GM19468 (cell line): Measurements from ENCODE around the gene TLX1.
"Not testable (repeated sequence)": the region's sequence is repeated elsewhere in the genome, so short reads cannot be mapped to it uniquely, and the experiment has no call there.

ENCODE experiments used
- ATAC-seq: cut with Tn5 transposase; IDR thresholded peaks from one replicate; pipeline ENCODE4 v1.9.1; 2021; ENCODE audit warnings: mild to moderate bottlenecking, moderate library complexity, moderate number of reproducible peaks; ENCODE audit not compliant: unreplicated experiment; ENCODE audit errors: extremely low read depth

Gene TLX1

DNA sequence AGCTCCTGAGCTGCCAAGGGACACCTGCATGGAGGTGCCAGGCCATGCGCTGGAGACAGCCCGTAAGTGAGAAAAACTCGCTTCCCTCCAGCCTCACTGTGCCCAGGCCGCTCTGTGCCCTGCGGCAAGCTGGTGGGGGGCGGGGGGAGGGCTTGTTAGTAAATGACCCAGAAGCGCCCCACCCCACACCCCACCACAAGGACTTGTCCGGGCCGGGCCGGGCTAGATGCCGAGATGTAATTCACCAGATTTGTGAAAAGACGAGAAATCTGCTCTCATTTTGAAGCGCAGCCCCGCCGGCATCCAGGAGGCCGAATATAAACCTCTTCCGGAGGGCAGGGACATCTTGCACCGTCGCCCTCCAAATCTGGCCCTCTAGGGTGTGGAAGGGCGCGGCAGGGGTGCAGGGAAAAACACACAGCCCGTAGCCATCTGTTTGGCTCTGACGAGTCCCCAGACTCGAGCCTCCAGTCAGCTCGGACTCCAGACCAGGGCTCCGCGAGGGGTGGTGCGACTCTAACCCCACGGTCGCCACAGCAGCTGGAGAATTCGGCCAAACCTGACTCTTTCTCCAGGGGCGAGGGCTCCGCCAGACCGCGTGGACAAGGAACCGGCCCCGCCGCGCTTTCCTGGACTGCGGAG, 14.8 kb downstream of the TLX1 start:
- no peak for ATAC-seq

DNA sequence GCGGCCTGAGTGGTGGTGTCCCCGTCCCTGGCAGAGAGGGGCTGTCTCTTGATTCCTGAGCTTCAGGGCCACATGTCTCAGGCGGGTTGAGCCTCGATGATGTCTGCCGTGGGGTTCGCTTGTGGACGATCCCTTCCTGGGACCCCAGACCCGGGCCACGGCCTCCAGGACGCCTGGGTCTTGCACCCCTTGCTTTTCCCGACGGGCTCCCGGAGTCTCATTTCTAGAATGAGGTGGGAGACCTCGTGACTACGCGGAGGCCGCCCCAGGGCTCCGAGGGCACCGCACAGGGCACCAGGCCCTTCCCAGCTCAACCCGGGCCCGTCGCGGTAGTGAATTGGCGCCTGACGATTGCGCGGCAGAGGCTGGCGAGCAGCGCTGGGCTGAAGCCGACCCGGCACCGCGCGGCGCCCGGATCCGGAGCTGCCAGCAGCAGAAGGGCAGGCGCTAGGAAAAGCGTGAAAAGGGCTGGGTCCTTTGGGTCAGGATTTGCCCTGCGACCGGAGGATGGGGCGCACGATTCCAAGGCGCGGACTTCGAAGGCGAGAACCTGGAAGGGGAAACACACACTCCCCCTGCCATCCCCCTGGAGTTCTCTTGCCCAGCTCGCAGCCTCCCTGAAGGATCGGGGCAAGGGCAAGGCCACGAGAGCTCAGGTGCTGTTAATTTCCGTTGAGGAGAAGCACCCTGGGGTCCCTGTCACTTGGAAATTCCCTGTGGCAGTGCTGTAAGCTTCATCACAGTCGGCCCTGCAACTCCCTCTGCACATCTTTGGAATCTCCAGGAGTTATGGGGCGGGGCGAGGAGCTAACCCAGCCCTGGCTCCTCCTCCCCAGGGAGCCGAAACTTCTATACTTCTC, 15.5 kb downstream of the TLX1 start:
- ATAC-seq = no peak

DNA sequence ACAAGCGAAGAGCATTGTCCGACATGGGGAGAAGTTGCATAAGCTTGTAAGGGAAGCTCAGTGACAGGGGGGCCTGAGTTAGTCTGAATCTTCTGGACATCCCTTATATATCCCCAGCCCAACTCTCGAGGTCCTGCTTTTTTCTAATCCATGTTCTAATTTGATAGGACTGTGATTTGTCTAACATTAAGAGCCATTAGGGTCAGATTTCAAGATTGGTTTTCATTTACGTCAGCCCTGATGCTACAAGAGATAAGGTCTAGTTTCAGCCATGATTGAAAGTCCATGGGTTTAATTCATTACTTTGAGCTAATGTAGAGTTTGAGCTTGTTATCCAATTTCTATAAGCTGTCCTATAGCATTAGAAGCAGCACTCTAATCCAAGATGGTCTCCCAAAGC, 20.3 kb downstream of the TLX1 start:
- ATAC-seq = no peak

DNA sequence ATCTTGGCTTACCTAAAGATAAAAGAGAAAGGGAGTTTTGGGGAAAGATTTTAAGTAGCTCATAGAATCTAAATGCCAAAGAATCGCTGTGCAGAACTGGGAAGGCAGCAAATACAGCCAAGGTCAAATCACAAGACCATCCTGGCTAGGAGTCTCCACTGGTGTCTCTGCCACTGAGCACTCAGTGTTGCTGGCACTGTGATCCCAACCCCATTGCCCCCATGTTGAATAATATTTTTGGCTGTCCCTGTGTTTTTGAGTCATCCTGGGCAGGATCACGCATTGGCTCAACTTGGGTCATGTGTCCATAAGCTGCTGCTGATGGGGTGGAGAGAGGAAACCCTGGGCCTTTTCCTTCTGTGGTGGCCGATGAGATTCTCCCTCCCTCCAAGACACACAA, 21.2 kb downstream of the TLX1 start:
- ATAC-seq = no peak

DNA sequence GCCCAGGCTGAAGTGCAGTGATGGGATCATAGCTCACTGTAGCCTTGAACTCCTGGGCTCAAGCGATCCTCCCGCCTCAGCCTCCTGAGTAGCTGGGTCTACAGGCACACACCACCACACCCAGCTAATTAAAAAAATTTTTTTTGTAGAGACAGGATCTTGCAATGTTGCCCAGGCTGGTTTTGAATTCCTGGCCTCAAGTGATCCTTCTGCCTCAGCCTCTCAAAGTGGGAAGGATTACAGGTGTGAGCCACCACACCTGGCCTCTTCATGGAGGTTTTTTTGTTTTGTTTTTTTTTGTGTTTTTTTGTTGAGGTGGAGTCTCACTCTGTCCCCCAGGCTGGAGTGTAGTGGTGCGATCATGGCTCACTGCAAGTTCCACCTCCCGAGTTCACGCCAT, 23.4 kb downstream of the TLX1 start:
- ATAC-seq = not testable (repeated sequence)

DNA sequence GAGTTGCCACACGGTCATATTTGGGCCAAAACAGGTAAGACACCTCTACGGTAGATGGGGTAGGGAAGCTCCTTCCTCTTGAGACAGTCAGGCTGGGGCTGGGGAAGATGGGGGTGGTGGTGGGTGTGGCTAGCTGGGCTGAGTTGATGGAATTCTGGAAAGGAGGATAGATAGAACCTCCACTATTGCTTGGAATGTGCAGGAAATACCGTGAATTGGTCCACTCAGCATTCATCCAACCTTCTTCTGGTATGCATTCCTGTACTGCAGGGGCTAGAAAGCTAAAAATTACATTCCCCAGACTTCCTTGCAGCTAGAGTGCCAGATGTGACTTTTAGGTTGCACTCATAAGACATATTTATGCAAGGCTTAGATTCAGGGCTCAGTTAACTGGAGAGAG, 24.8 kb downstream of the TLX1 start:
- ATAC-seq = no peak

DNA sequence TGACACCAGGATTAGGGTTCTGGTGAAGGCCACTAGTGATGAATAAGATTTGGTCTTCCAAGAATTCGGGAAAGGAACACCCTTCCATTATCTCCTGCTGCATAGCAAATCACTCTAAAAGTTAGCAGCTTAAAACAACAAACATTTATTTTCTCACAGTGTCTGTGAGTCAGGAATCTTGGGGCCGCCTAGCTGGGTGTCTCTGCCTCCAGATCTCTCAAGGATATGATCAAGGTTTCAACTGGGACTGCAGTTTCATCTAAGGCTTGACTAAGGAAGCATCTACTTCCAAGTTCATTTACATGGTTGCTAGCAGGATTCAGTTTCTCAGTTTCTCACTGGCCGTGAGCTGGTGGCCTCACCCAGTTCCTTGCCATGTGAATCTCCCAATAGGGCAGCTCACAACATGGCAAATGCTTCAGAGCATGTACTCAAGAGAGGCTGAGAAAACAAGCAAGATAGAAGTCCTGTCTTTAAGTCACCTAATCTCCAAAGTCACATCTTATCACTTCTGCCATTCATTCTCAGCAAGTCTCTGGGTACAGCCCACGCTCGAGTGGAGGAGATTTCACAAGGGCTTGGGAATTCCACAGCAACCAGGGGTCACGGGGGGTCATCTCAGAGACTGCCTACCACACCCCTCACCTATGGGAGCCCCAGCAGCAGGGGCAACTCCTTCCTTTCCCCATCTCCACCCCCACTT, 26.8 kb downstream of the TLX1 start:
- no peak for ATAC-seq

DNA sequence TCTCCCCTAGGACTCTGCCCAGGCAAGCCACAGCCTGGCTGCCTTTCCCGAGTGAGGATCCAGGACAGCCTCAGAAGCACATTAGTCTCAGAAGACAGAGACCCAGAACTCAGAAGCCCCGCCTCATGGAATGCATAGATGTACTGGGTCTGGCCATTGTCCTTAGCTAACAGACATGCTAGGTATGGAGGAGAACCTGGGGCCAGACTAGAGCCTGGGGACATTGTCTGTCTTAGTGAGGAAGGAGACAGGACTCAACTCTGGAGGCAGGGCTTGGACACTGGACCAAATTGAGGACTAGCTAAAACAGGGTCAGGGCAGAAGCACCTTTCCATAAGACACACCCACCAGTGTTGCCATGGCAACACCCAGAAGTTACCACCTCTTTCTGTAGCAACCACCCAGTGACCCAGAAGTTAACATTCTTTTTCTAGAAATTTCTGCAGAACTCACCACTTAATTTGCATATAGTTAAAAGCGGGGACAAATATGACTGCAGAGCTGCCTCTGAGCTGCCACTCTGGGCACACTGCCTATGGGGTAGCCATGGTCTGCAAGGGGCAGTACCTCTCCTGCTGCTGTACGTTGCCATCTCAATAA, 27.5 kb downstream of the TLX1 start:
- ATAC-seq = no peak

DNA sequence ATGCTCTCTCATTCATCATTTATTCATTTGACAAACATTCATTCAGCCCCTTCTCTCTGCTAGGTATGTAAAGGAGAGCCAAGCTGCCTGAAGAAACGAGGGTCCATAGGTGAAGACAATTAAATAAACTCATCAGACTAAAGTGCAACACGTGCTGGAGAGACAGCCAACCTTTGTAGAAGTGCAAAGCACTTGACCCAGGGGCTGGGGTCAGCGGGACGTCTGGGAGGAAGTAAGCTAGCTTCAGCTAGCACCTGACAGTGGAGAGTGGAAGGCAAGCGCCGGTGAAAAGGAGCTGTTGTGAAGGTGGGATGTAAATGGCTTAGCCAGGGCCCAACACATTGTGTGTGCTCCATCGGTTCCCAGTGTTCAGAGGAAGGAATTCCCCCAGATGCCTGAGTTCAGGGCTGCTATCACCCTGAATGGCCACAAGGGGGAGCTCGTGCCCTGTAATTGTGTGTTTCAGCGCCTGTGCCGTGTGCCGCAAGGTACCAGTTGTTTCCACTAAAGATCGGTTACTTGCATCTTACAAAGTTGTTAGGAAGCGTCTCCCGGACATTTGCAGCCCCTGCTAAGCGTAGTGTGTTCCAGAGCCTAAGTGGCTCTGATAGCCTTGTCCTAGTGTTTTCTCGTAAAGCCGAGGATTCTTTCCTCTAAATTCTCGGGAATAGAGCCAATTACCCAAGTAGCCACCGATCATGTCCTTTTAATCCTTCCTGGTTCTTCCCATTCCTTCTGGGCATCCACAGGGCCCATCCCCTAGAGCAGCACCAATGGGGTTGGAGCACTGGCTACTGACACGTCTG, 30.6 kb downstream of the TLX1 start:
- ATAC-seq = no peak

DNA sequence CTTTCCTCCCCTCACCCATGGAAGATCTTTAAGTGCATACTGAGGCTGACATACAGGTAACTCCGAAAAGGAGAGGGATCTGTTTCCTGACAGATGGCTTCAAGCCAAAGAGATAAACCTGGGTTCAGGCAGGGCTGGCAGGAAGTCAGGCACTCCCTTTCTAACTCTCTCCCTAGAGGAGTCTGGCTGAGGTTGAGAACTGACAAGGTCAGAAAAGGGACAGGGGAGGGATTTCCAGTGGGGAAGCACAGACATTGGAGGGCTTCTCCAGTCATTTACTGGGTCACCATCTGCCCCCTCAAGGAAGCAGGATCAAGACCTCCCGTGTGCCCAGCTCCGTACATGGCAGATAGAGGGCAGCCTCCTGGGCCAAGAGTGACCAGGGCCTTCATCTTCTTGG, 31.6 kb downstream of the TLX1 start:
- ATAC-seq = no peak

DNA sequence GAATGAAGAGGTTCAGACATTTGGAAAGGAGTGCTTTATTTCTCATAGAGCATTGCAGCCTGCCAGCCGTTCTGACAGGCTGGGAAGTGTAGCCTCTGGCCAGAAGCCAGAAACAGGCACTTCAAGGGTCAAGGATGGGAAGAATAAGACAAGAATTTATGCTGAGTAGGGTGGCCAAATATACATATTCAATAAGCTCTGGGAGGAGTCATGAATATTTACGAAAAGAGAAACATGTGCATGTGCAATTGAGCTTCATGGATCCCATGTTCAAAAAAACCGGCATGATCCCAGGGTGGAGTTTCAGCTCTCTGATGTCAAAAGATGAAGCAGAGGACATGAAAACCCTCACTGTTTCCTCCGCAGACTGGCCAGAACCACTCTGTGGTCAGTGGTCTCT, 32.9 kb downstream of the TLX1 start:
- no peak for ATAC-seq

DNA sequence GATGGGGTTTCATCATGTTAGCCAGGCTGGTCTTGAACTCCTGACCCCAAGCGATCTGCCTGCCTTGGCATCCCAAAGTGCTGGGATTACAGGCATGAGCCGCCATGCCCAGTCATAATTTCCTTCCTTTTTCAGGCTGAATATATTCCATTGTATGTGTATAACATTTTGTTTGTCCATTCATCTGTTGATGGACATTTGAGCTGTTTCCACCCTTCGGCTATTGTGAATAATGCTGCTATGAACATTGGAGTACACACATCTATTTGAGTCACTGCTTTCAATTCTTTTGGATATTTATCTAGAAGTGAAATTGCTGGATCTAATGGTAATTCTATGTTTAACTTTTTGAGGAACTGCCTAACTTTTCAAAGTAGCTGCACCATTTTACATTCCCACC, 34.6 kb downstream of the TLX1 start:
- no peak for ATAC-seq

DNA sequence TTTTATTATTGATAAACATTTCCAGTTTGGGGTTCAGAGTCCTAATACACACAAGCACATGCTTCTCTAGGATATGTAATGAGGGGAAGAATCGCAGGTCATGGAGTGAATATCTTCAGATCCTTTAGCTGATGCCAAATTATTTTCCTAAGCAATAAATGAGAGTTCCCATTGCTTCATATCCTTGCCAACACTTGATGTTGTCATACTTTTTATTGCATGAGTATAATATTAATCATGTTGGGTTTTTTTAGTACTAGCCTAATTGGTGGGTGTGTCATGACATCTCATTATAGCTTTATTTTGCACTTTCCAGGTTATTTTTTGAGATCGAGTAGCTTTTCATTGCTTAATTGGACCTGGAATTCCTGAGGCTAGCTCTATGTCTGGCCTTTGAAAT, 35.3 kb downstream of the TLX1 start:
- no peak for ATAC-seq

DNA sequence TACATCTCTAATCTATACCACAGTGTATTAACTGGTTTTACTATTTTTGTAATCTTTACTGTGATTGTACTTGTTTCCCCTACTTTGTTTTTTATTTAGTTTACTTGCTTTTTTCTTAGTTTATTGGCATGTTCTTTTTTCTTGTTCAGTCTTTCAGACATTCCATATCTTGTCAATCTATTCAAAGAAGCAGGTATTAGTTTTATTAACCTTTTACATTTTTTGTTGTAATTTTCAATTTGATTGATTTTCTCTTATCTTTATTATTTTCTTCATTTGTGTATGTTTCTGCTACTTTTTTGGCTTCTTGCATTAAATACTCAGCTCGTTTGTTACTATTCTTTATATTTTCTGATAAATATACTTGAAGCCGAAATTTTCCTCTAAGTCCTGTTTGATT, 41.6 kb downstream of the TLX1 start:
- no peak for ATAC-seq

DNA sequence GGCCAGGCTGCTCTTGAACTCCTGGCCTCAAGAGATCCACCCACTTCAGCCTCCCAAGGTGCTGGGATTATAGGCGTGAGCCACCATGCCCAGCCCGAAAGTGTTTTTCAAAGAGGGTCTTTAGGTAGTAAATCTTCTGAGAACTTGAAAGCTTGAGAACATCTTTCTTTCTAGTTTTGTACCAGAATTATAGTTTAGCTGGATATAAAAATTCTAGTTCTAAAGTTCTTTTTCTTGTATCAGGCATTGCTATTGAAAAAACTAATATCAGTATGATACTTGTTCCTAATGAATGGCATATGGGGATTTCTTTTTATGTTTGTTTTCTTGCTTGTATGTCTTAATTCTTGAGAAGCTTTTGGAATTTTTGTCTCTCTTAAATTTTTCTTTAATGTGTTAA, 43.2 kb downstream of the TLX1 start:
- no peak for ATAC-seq

DNA sequence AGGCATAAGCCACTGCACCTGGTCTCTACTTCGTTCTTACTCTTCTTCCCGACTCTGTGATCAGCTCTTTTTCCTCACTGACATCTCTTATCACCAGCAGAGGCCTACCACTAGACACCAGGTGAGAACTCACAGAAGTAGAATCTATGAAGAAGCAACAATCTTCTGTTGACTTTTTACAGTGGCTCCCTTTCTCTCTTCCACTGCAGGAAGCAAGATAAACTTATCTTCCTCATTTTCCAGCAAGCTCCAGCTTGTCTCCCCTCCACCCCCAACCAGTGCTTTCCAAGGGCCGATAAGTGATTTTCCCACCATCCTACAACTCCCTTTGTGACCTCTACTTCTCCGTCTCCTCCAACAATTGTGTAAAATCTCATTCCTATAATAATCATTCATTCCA, 45.5 kb downstream of the TLX1 start:
- ATAC-seq = no peak

DNA sequence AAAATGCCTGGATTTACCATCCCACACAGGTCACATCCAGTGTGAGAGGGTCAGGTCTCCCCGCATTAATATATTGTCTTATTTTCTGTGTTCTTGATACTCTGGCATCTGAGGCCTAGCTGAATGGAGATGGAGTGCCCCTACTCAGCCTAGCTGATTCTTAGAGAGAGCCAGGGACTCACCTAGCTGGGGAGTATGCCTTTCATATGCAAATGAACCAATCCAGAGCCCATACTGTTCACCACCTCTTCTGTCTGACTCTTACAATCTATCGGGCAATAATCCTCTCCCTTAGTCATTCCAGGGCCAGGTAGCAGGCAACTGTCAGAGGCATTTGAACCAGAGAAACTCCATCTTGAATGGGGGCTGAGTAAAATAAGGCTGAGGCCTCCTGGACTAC, 51.8 kb downstream of the TLX1 start:
- ATAC-seq = no peak

DNA sequence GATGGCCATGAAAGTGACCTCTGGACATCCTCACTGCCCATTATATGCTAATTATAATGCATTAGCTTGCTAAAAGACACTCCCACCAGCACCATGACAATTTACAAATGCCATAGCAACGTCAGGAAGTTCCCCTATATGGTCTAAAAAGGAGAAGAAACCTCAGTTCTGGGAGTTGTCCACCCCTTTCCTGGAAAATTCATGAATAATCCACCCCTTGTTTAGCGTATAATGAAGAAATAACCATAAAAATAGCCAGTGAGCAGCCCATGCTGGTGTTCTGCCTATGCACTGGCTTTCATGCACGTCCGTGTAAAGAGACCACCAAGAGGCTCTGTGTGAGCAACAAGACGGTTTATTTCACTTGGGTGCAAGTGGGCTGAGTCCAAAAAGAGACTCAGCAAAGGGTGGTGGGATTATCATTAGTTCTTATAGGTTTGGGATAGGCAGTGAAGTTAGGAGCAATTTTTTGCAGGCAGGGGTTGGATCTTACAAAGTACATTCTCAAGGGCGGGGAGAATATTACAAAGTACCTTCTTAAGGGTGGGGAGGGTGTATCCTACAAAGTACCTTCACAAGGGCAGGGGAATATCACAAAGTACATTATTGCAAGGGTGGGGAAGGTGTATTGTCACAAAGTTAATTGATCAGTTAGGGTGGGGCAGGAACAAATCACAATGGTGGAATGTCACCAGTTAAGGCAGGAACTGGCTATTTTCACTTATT, 52.5 kb downstream of the TLX1 start:
- no peak for ATAC-seq
